Measurements from ENCODE around the gene MAP2. TPM values are rescaled to one million over a fixed set of nuclear protein-coding genes. Genes with fewer than 3 reads are reported as not detected.

The MAP2 gene
- total RNA-seq, 2 donors from 2014 or later: 18.8 to 30.7 TPM

- Histone ChIP-seq H3K4me3 (no peak overlapping the region), H3K27ac (no peak overlapping the region), H3K4me1 (replicated peaks) (no peaks in the 10 kb centered on the region), H3K36me3 (no peaks in the 10 kb centered on the region), H3K9me3 (no peaks in the 10 kb centered on the region), H3K27me3 (replicated peaks; ENCODE audit: insufficient read depth) (no peaks in the 10 kb centered on the region)
- 74% methylated on average over 7 of the region's 7 CpGs for WGBS
- intact Hi-C loops (cut with DNase I): no loop called here
- no peak for TF ChIP-seq CTCF (IDR thresholded peaks at IDR 0.05)
- TF ChIP-seq POLR2A (IDR thresholded peaks at IDR 0.05): no peak
- TF ChIP-seq POLR2AphosphoS5 (IDR thresholded peaks at IDR 0.05): no peak
- DNase-seq (ENCODE audit: low spot score): no peak
Observed at GRCh38 chr2:209671020-209671680, 247.3 kb downstream of the MAP2 start.

- no peak for DNase-seq (ENCODE audit: low spot score)
Observed at GRCh38 chr2:209673811-209674210, 250.0 kb downstream of the MAP2 start.

GRCh38 chr2:209680596-209680995 is 256.7 kb downstream of the MAP2 start:
- intact Hi-C loops (cut with DNase I): no loop called here
- Histone ChIP-seq H3K27ac (no peak overlapping the region), H3K27me3 (replicated peaks; ENCODE audit: insufficient read depth) (no peaks in the 10 kb centered on the region), H3K9me3 (no peaks in the 10 kb centered on the region), H3K36me3 (no peaks in the 10 kb centered on the region), H3K4me3 (no peak overlapping the region), H3K4me1 (replicated peaks) (no peaks in the 10 kb centered on the region)
- 87% methylated on average over 1 of the region's 1 CpG for whole genome bisulfite sequencing
- TF ChIP-seq POLR2AphosphoS5 (IDR thresholded peaks at IDR 0.05): no peak
- no peak for TF ChIP-seq POLR2A (IDR thresholded peaks at IDR 0.05)
- TF ChIP-seq CTCF (IDR thresholded peaks at IDR 0.05): no peak
- no peak for DNase-seq (ENCODE audit: low spot score)

More at GRCh38 chr2:209673811-209674210, 250.0 kb downstream of the MAP2 start:
- intact Hi-C loops (cut with DNase I): no loop called here
- TF ChIP-seq POLR2AphosphoS5 (IDR thresholded peaks at IDR 0.05) (no peak), CTCF (IDR thresholded peaks at IDR 0.05) (no peak), POLR2A (IDR thresholded peaks at IDR 0.05) (no peak)
- H3K4me3 ChIP-seq: no peak overlapping the region
- H3K9me3 ChIP-seq: no peaks in the 10 kb centered on the region
- H3K27me3 ChIP-seq (replicated peaks; ENCODE audit: insufficient read depth): no peaks in the 10 kb centered on the region
- H3K4me1 ChIP-seq (replicated peaks): no peaks in the 10 kb centered on the region
- no peaks in the 10 kb centered on the region for H3K36me3 ChIP-seq
- no peak overlapping the region for H3K27ac ChIP-seq

- Histone ChIP-seq H3K27ac (no peak overlapping the region), H3K9me3 (no peaks in the 10 kb centered on the region), H3K36me3 (no peaks in the 10 kb centered on the region), H3K4me3 (no peak overlapping the region), H3K27me3 (replicated peaks; ENCODE audit: insufficient read depth) (no peaks in the 10 kb centered on the region), H3K4me1 (replicated peaks) (no peaks in the 10 kb centered on the region)
- intact Hi-C loops (cut with DNase I): no loop called here
- no peak for DNase-seq (ENCODE audit: low spot score)
- no peak for TF ChIP-seq POLR2A (IDR thresholded peaks at IDR 0.05)
- no peak for TF ChIP-seq POLR2AphosphoS5 (IDR thresholded peaks at IDR 0.05)
- no peak for TF ChIP-seq CTCF (IDR thresholded peaks at IDR 0.05)
- 30% methylated on average over 1 of the region's 1 CpG for WGBS
Observed at GRCh38 chr2:209681201-209681735, 257.4 kb downstream of the MAP2 start.

GRCh38 chr2:209682646-209683045 is 258.8 kb downstream of the MAP2 start:
- no peaks in the 10 kb centered on the region for H3K36me3 ChIP-seq
- H3K27me3 ChIP-seq (replicated peaks; ENCODE audit: insufficient read depth): no peaks in the 10 kb centered on the region
- no peaks in the 10 kb centered on the region for H3K4me1 ChIP-seq (replicated peaks)
- H3K27ac ChIP-seq: no peak overlapping the region
- TF ChIP-seq POLR2AphosphoS5 (IDR thresholded peaks at IDR 0.05) (no peak), CTCF (IDR thresholded peaks at IDR 0.05) (no peak), POLR2A (IDR thresholded peaks at IDR 0.05) (no peak)
- intact Hi-C loops (cut with DNase I): no loop called here
- no peaks in the 10 kb centered on the region for H3K9me3 ChIP-seq
- 94% methylated on average over 4 of the region's 4 CpGs for WGBS
- H3K4me3 ChIP-seq: no peak overlapping the region
- DNase-seq (ENCODE audit: low spot score): no peak
